ENCODE results near the gene NATD1.

Gene NATD1

DNA sequence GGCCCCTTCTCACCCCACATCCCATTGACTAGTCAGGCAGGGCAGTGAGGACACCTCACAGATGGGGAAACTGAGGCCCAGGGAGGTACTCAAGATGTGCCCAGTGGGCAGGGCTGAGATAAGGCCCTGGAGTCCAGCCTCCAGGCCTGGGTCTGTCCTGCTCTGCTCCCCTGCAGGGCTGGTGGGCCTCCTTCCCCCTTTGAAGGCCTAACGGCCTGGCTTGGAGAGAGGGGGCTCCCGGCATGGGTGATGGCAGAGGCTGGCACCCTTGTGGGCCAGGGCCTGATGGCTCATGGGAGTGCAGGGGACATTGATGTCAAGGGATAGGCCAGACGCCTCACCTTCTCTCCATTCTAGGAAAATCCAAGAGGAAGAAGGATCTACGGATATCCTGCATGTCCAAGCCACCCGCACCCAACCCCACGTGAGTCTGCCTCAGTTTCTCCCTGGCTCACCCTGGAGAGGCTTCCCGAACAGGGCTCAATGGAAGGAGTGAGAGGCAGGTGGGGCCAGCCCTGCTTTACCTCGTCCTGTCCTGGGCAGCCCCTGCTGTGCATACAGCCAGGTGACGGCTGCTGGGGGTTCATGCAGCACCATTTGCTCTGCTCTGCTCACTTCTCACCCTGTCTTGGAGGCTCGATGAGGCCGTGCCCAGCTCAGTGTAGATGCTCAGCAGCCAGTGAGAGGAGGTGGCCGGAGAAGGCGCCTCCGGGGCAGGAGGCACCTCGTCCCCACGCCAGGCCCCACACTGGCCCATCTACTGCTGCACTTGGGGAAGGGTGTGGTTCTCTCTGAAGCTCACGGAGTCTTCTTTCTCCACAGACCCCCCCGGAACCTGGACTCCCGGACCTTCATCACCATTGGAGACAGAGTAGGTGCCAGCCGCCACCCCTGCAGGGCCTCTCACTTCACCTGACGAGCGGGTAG lies 45.1 kb upstream of the NATD1 start:
- H3K4me3 ChIP-seq (ENCODE audit: low read depth, low read length): no peak overlapping the region
- no peak for DNase-seq (ENCODE audit: low read depth)
- TF ChIP-seq, protein P1, sequence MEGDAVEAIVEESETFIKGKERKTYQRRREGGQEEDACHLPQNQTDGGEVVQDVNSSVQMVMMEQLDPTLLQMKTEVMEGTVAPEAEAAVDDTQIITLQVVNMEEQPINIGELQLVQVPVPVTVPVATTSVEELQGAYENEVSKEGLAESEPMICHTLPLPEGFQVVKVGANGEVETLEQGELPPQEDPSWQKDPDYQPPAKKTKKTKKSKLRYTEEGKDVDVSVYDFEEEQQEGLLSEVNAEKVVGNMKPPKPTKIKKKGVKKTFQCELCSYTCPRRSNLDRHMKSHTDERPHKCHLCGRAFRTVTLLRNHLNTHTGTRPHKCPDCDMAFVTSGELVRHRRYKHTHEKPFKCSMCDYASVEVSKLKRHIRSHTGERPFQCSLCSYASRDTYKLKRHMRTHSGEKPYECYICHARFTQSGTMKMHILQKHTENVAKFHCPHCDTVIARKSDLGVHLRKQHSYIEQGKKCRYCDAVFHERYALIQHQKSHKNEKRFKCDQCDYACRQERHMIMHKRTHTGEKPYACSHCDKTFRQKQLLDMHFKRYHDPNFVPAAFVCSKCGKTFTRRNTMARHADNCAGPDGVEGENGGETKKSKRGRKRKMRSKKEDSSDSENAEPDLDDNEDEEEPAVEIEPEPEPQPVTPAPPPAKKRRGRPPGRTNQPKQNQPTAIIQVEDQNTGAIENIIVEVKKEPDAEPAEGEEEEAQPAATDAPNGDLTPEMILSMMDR (IDR thresholded peaks at IDR 0.05; ENCODE audit: insufficient read depth, low read depth, low read length, missing control alignments): no peak

DNA sequence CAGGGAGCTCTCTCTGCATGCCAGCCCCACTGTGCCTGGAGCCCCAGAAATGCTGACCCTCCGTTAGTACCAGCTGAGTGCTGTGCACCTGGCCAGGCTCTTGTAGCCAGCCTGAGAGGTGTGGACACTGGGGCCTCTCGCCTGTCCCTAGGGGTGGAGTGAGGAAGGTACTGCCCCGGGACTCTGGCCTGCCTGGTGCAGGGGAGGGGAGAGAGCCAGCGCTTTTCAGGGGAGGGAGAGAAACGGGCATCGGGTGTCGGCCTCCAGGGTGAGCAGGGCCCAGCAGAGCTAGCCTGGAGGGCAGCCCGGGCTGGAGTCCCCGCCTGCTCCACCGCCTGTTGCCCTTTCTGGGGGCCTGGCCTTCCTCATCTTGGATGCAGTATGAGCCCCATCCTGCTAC lies 44.4 kb upstream of the NATD1 start:
- DNase-seq (ENCODE audit: low read depth): no peak
- TF ChIP-seq, protein P1 (IDR thresholded peaks at IDR 0.05; ENCODE audit: insufficient read depth, low read depth, low read length, missing control alignments): no peak
- H3K4me3 ChIP-seq (ENCODE audit: low read depth, low read length): no peak overlapping the region

DNA sequence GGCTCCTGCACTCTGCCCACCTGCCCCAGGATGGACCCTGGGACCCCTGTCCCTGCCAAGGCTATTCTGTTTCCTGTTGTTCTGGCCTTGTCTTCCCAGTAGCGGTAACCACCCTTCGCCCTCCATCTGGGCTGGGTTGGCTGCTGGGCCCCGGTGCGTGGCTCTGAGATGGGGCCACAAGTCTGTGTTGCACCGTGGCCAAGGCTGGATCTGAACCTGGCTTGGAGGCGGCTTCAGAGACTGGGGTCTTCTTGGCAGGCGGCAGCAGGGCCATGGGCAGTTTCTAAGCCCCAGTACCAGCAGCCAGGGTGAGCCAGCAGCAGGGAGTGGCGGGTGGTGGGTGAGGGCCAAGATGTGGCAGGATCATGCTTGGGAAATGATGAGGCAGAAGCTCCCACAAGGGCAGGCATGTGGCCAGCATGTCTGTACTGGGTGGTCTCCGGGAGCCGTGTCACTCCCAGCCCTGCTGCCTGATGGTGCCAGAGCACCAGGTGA lies 43.9 kb upstream of the NATD1 start:
- TF ChIP-seq, protein P1 (IDR thresholded peaks at IDR 0.05; ENCODE audit: insufficient read depth, low read depth, low read length, missing control alignments): no peak
- H3K4me3 ChIP-seq (ENCODE audit: low read depth, low read length): no peak overlapping the region
- DNase-seq (ENCODE audit: low read depth): no peak

DNA sequence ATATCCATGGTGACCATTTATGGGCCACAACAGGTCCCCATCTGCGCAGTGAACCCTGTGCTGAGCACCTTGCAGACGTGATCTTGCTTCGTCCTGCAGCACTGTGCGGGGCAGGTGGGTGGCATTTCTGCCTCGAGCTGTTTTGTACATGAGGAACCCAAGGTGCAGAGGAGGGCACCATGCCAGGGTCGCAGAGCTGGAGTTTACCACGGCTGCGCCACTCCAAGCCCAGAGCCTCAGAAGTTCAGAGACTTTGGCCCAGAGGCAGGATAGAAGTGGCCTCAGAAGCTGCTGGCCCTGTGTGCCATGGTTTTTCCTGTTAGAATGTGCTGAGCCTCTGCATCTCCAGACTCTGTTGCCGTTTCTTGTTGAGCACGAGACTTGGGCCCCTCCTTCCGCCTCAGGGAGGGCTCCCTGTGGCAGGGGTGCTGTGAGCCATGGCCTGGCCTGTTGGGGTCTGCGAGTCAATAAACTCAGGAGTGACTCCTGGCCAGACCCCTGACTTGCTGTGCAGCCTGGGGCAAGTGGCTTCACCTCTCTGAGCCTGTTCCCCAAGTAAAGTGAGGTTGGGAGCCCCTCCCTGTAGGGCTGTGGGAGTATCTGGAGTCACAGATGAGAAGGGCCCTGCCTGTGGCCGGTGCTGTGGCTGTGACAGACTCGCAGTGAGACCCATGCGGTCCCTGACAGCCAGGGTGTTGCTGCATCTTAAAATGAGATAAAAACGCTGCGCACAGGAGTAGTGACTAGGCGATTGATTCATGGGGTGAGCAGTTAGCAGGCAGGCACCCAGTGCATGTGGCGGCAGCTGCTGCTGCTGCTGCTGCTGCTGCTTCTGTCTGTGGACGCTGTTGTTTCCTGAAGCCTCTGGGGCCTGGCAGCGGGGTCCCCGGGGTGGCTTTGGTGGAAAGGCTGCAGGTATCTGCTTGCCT lies 43.2 kb upstream of the NATD1 start:
- DNase-seq (ENCODE audit: low read depth): no peak
- TF ChIP-seq, protein P1 (IDR thresholded peaks at IDR 0.05; ENCODE audit: insufficient read depth, low read depth, low read length, missing control alignments): no peak
- H3K4me3 ChIP-seq (ENCODE audit: low read depth, low read length): no peak overlapping the region

DNA sequence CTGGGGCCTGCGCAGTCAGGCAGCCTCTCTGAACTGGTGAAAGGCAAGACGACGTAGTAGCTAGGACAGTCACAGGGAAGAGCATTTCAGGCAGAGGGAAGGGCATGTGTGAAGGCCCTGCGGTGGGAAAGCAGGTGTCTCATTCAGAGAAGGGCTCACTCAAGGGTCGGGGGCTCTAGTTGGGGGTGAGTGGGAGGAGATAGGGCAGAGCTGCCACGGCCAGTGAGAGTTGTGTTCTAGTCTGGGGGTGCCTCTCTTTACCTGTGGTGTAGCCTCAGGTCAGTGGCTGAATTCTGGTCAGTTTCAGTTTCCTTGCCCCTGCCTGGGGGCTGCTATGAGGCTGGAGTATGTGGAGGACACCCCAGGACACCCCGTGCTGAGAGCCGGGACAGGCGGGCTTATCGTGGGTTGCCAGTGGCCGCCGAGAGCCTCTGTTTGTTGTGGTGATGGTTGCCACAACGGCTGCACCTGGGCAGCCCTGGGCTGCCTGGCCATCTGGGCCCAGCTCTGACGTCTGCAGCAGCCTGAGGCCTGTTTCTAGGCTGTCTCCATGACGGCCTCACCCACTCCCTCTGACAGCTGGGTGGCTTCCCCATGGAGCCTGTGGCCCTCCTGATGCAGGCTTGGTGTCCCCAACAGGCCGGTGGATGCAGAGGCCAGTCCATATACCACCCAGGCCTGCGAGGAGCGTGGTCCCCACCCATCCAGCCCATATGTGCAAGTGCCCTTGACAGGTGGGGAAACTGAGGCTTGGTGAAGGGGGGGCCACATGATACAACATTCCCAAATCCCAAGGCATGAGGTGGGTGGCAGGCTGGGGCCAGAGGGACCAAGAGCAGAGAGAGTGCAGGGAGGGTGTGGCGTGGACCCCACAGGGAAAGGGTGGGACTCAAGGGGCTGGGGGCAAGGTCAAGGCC lies 42.1 kb upstream of the NATD1 start:
- H3K4me3 ChIP-seq (ENCODE audit: low read depth, low read length): no peak overlapping the region
- TF ChIP-seq, protein P1 (IDR thresholded peaks at IDR 0.05; ENCODE audit: insufficient read depth, low read depth, low read length, missing control alignments): no peak
- DNase-seq (ENCODE audit: low read depth): no peak

All from GM12865 (cell line).